GM21825 (cell line): ENCODE results near the gene MINAR2.

Experiments
- ATAC-seq: cut with Tn5 transposase; IDR thresholded peaks from one replicate; pipeline ENCODE4 v1.9.1; 2021; ENCODE audit warnings: mild to moderate bottlenecking, moderate library complexity; ENCODE audit not compliant: unreplicated experiment

The MINAR2 gene

GRCh38 chr5:129771058-129771838, 23.4 kb downstream of the MINAR2 start:
- ATAC-seq, result peak; percentile 63

- no peak for ATAC-seq
These were observed 25.5 kb downstream of the MINAR2 start for GRCh38 chr5:129773376-129773775.

- no peak for ATAC-seq
These were observed 33.7 kb downstream of the MINAR2 start for GRCh38 chr5:129781594-129781993.

GRCh38 chr5:129803403-129803802, 55.5 kb downstream of the MINAR2 start:
- ATAC-seq, result no peak

GRCh38 chr5:129804705-129805104, 56.8 kb downstream of the MINAR2 start:
- ATAC-seq, result no peak

- no peak for ATAC-seq
These were observed 59.4 kb downstream of the MINAR2 start for GRCh38 chr5:129807162-129807814.
